Right lobe of liver (tissue), 4 donors: ENCODE results near the gene UBAP1L.

Experiments
- CTCF ChIP-seq, 4 donors: fragments of 200-600 bp in 3 of 4; fragments of 450-650 bp in 1 of 4; IDR thresholded peaks; one replicate each; pipeline versions ENCODE4 v1.5.1 to v1.8.0; 2016 to 2022; ENCODE audit warnings: antibody characterized with exemption in 4 of 4, mild to moderate bottlenecking in 2 of 4
- POLR2A ChIP-seq: fragments of 450-650 bp; IDR thresholded peaks from one replicate; pipeline ENCODE4 v1.6.1; 2017; ENCODE audit warnings: antibody characterized with exemption, mild to moderate bottlenecking
- donor health status: DM: no; HTN: no; CAD: no.
- donor health status: DM: no; HTN: no; CAD: no.
- donor health status: DM: no; HTN: yes; CAD: no.

- TF ChIP-seq CTCF (IDR thresholded peaks at IDR 0.05) (no peak), POLR2A (no peak)
These were observed 59.7 kb downstream of the UBAP1L start for GRCh38 chr15:65055201-65055870.
